Calu3 (cell line): ENCODE data around the gene UVSSA. TPM values are rescaled to one million over a fixed set of nuclear protein-coding genes. Genes with fewer than 3 reads are reported as not detected.

Experiments
- BruUV-seq: library from RNA; stranded (reverse); fragments of 400-500 nt; replicated peaks from 2 replicates; lab custom pipeline; 2021; lab: Mats Ljungman, UMichigan
- CTCF ChIA-PET: fragments of 300-600 bp; sonication (Branson Sonifier 250); formaldehyde crosslinking; loops from one replicate; lab custom pipeline; 2022; ENCODE audit warnings: antibody characterized with exemption; lab: Charles Lee
- DNase-seq: peaks from one replicate; pipeline ENCODE4 v3.0.0; 2022
- H3K27ac Mint-ChIP-seq: one replicate; pipeline ENCODE4 v1.8.0; 2022; ENCODE audit warnings: mixed read lengths; ENCODE audit not compliant: unreplicated experiment
- H3K27me3 Mint-ChIP-seq: one replicate; pipeline ENCODE4 v1.8.0; 2022; ENCODE audit warnings: mixed read lengths; ENCODE audit not compliant: unreplicated experiment
- H3K36me3 Mint-ChIP-seq: one replicate; pipeline ENCODE4 v1.8.0; 2022; ENCODE audit warnings: mild to moderate bottlenecking, moderate library complexity, mixed read lengths; ENCODE audit not compliant: insufficient read depth, unreplicated experiment
- H3K4me1 Mint-ChIP-seq: one replicate; pipeline ENCODE4 v1.8.0; 2022; ENCODE audit warnings: mild to moderate bottlenecking, low read depth, mixed read lengths; ENCODE audit not compliant: unreplicated experiment
- H3K4me3 Mint-ChIP-seq: one replicate; pipeline ENCODE4 v1.8.0; 2022; ENCODE audit warnings: mild to moderate bottlenecking, low read depth, moderate library complexity, mixed read lengths; ENCODE audit not compliant: unreplicated experiment
- H3K9me3 Mint-ChIP-seq: one replicate; pipeline ENCODE4 v1.8.0; 2022; ENCODE audit warnings: low read depth, mixed read lengths; ENCODE audit not compliant: unreplicated experiment
- CTCF ChIP-seq: fragments of 200-600 bp; IDR thresholded peaks from one replicate; pipeline ENCODE4 v1.8.0; 2022; ENCODE audit warnings: antibody characterized with exemption; ENCODE audit not compliant: unreplicated experiment
- intact Hi-C: fragments of 100-400 bp; cut with micrococcal nuclease; formaldehyde crosslinking; loops from one replicate; pipeline ENCODE4 v1.10.0; 2022; ENCODE audit not compliant: unreplicated experiment
- total RNA-seq: library from RNA; stranded (reverse); gene quantifications from 2 replicates; pipeline ENCODE4 v1.2.3, GENCODE V29; 2022

Gene UVSSA
- total RNA-seq, 1 experiment from 2014 or later = 19.9 TPM

- no peak for TF ChIP-seq CTCF
- no peaks in the 10 kb centered on the region for H3K27me3 Mint-ChIP-seq
- H3K27ac Mint-ChIP-seq = no peak overlapping the region
- CTCF ChIA-PET = no interaction called here
- BruUV-seq = no TSS peak
- H3K9me3 Mint-ChIP-seq = no peaks in the 10 kb centered on the region
- H3K4me1 Mint-ChIP-seq = peaks cover 20% of the 10 kb centered on the region
- H3K4me3 Mint-ChIP-seq = no peak overlapping the region
- intact Hi-C loops = no loop called here
- peaks cover 19% of the 10 kb centered on the region for H3K36me3 Mint-ChIP-seq
- no peak for DNase-seq
Measured at GRCh38 chr4:1307951-1308735, 38.9 kb upstream of the UVSSA start.

GRCh38 chr4:1309261-1310010 is 37.6 kb upstream of the UVSSA start:
- Mint-ChIP-seq H3K27me3 (no peaks in the 10 kb centered on the region), H3K4me1 (peaks cover 20% of the 10 kb centered on the region), H3K4me3 (no peak overlapping the region), H3K27ac (no peak overlapping the region), H3K9me3 (no peaks in the 10 kb centered on the region), H3K36me3 (peaks cover 26% of the 10 kb centered on the region)
- BruUV-seq = no TSS peak
- DNase-seq = no peak
- CTCF ChIA-PET = no interaction called here
- intact Hi-C loops = no loop called here
- TF ChIP-seq CTCF = no peak

GRCh38 chr4:1310031-1310795 is 36.8 kb upstream of the UVSSA start:
- Mint-ChIP-seq H3K4me3 (no peak overlapping the region), H3K4me1 (peaks cover 13% of the 10 kb centered on the region), H3K36me3 (peaks cover 34% of the 10 kb centered on the region), H3K27me3 (no peaks in the 10 kb centered on the region), H3K9me3 (no peaks in the 10 kb centered on the region), H3K27ac (no peak overlapping the region)
- no TSS peak for BruUV-seq
- no peak for TF ChIP-seq CTCF
- CTCF ChIA-PET = no interaction called here
- intact Hi-C loops = no loop called here
- DNase-seq = no peak

- H3K27me3 Mint-ChIP-seq = no peaks in the 10 kb centered on the region
- CTCF ChIA-PET = no interaction called here
- no TSS peak for BruUV-seq
Measured at GRCh38 chr4:1310796-1311631, 36.0 kb upstream of the UVSSA start.

More at GRCh38 chr4:1310796-1311631, 36.0 kb upstream of the UVSSA start:
- intact Hi-C loops = no loop called here
- no peak overlapping the region for H3K4me3 Mint-ChIP-seq
- no peak for TF ChIP-seq CTCF
- peaks cover 33% of the 10 kb centered on the region for H3K36me3 Mint-ChIP-seq
- no peak for DNase-seq
- peaks cover 5% of the 10 kb centered on the region for H3K4me1 Mint-ChIP-seq
- no peaks in the 10 kb centered on the region for H3K9me3 Mint-ChIP-seq
- H3K27ac Mint-ChIP-seq = no peak overlapping the region
